Loucy (cell line): ENCODE data around the gene PHF21B.

Experiments used
- H2AFZ ChIP-seq: fragments of 200-600 bp; sonication (generic); 2 replicates; pipeline ENCODE4 v1.6.0; 2016; ENCODE audit warnings: antibody characterized with exemption, mild to moderate bottlenecking, low read length, moderate library complexity
- H3F3A ChIP-seq: fragments of 200-600 bp; 2 replicates; pipeline ENCODE4 v1.6.0; 2016; ENCODE audit warnings: antibody characterized with exemption, low read depth, mild to moderate bottlenecking
- H3K27me3 ChIP-seq: fragments of 200-600 bp; sonication (generic); 2 replicates; pipeline ENCODE4 v1.6.1; 2014; ENCODE audit warnings: low read length, mild to moderate bottlenecking; ENCODE audit not compliant: insufficient read depth, poor library complexity, severe bottlenecking
- H3K36me3 ChIP-seq: fragments of 200-600 bp; sonication (generic); 2 replicates; pipeline ENCODE4 v1.6.1; 2016; ENCODE audit warnings: low read length; ENCODE audit not compliant: insufficient read depth
- H3K4me1 ChIP-seq: fragments of 200-600 bp; sonication (generic); 2 replicates; pipeline ENCODE4 v1.5.1; 2014; ENCODE audit warnings: low read length, mild to moderate bottlenecking; ENCODE audit not compliant: insufficient read depth, poor library complexity, severe bottlenecking
- H3K4me2 ChIP-seq: fragments of 200-600 bp; sonication (generic); 2 replicates; pipeline ENCODE4 v1.6.0; 2014; ENCODE audit warnings: antibody characterized with exemption, low read length, low read depth, mild to moderate bottlenecking; ENCODE audit not compliant: poor library complexity, severe bottlenecking
- H3K4me3 ChIP-seq: fragments of 200-600 bp; sonication (generic); 2 replicates; pipeline ENCODE4 v1.5.1; 2014; ENCODE audit warnings: low read length, mild to moderate bottlenecking, mixed read lengths; ENCODE audit not compliant: poor library complexity, severe bottlenecking
- H3K79me2 ChIP-seq: fragments of 200-600 bp; sonication (generic); 2 replicates; pipeline ENCODE4 v1.6.1; 2014; ENCODE audit warnings: low read length; ENCODE audit not compliant: insufficient read depth
- H3K9ac ChIP-seq: fragments of 200-600 bp; sonication (generic); 2 replicates; pipeline ENCODE4 v1.6.0; 2014; ENCODE audit warnings: mild to moderate bottlenecking, low read depth, low read length, moderate library complexity; ENCODE audit not compliant: poor library complexity, severe bottlenecking
- H3K9me2 ChIP-seq: fragments of 200-600 bp; sonication (generic); replicated peaks from 2 replicates; pipeline ENCODE4 v1.6.1; 2016; ENCODE audit warnings: low read depth, low read length, mixed read lengths
- H3K9me3 ChIP-seq: fragments of 200-600 bp; sonication (generic); 2 replicates; pipeline ENCODE4 v1.6.1; 2014; ENCODE audit warnings: mild to moderate bottlenecking, antibody characterized with exemption, low read length, low read depth; ENCODE audit not compliant: insufficient read depth
- H4K20me1 ChIP-seq: fragments of 200-600 bp; sonication (generic); 2 replicates; pipeline ENCODE4 v1.6.0; 2014; ENCODE audit warnings: antibody characterized with exemption, low read length, mild to moderate bottlenecking; ENCODE audit not compliant: insufficient read depth, poor library complexity, severe bottlenecking
- CTCF ChIP-seq: fragments of 200-600 bp; sonication (generic); conservative IDR thresholded peaks from 2 replicates; pipeline ENCODE4 v1.5.1; 2014; ENCODE audit warnings: mild to moderate bottlenecking, antibody characterized with exemption, low read length
- EZH2phosphoT487 ChIP-seq: fragments of 200-600 bp; IDR thresholded peaks from 2 replicates; pipeline ENCODE4 v1.6.1; 2018; ENCODE audit warnings: antibody characterized with exemption, mild to moderate bottlenecking, moderate library complexity, borderline replicate concordance

The PHF21B gene

GRCh38 chr22:44839061-44839460 lies 170.7 kb downstream of the PHF21B start:
- no peak for TF ChIP-seq EZH2phosphoT487
- no peak for TF ChIP-seq CTCF
- Histone ChIP-seq H3F3A (no peaks in the 10 kb centered on the region), H3K27me3 (no peaks in the 10 kb centered on the region), H3K36me3 (no peaks in the 10 kb centered on the region), H3K9me3 (no peaks in the 10 kb centered on the region), H3K9ac (no peak overlapping the region), H3K79me2 (no peaks in the 10 kb centered on the region), H2AFZ (no peak overlapping the region), H4K20me1 (no peaks in the 10 kb centered on the region), H3K4me3 (no peak overlapping the region), H3K4me2 (no peak overlapping the region), H3K4me1 (no peaks in the 10 kb centered on the region), H3K9me2 (no peaks in the 10 kb centered on the region)

DNA sequence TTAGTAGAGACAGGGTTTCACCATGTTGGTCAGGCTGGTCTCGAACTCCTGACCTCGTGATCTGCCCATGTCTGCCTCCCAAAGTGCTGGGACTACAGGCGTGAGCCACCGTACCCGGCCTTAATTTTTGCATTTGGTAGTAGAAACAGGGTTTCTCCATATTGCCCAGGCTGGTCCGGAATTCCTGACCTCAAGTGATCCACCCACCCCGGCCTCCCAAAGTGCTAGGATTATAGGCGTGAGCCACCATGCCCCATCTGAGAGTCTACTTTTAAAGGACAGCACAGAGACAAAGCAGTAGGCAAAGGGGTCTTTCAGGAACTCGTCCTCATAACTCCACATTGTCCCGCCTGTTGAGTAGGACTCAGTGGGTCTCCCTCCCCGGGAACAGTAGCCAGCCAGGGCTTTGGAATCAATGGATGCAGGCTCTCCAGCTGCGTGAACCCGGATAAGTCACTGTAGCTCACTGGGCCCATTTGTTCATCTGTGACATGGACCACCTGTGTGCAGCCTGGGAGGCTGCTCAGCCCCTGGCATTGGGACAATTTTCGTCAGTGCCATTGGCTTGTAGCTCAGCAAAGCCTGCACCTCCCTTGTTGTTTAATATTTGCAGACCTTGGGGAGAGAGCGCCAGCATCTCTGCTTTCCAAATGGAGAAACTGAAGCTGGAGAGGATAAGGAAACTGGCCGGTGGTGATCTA lies 171.3 kb downstream of the PHF21B start:
- Histone ChIP-seq H2AFZ (no peak overlapping the region), H3K9me2 (no peaks in the 10 kb centered on the region), H3K4me3 (no peak overlapping the region), H3K9me3 (no peaks in the 10 kb centered on the region), H3K27me3 (no peaks in the 10 kb centered on the region), H3F3A (no peaks in the 10 kb centered on the region), H3K36me3 (no peaks in the 10 kb centered on the region), H3K4me2 (no peak overlapping the region), H3K79me2 (no peaks in the 10 kb centered on the region), H3K9ac (no peak overlapping the region), H4K20me1 (no peaks in the 10 kb centered on the region), H3K4me1 (no peaks in the 10 kb centered on the region)
- no peak for TF ChIP-seq EZH2phosphoT487
- no peak for TF ChIP-seq CTCF

DNA sequence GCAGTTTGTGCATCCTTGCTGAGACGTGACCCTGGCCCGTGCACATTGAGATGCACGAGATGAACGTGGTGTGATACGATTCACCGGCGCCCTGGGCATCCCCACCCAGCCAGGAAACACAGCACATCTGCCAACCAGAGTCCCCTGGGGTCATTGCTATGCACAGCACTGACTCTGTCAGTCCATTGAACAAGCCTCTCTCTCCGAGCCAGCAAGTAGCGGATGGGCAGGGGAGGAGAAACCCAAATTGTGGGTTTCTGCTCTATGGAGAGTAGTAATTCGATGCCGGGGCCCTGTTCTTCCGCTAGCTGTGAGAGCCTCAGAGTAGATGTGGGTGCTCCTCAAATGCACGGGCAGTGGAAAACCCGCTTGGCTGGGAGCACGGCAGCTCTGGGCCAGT lies 172.3 kb downstream of the PHF21B start:
- TF ChIP-seq EZH2phosphoT487 (no peak), CTCF (no peak)
- H3F3A ChIP-seq, result no peaks in the 10 kb centered on the region
- no peaks in the 10 kb centered on the region for H3K4me1 ChIP-seq
- H3K27me3 ChIP-seq, result no peaks in the 10 kb centered on the region
- no peak overlapping the region for H3K9ac ChIP-seq
- H3K9me3 ChIP-seq, result no peaks in the 10 kb centered on the region
- no peak overlapping the region for H2AFZ ChIP-seq
- no peaks in the 10 kb centered on the region for H3K79me2 ChIP-seq
- no peaks in the 10 kb centered on the region for H3K36me3 ChIP-seq
- H4K20me1 ChIP-seq, result no peaks in the 10 kb centered on the region
- no peak overlapping the region for H3K4me2 ChIP-seq
- no peaks in the 10 kb centered on the region for H3K9me2 ChIP-seq
- H3K4me3 ChIP-seq, result no peak overlapping the region
